Neutrophil (primary cell): Measurements from ENCODE around the gene ANO2.

Source experiments
- H3K27ac ChIP-seq: fragments of 200-600 bp; sonication (generic); 2 replicates; pipeline ENCODE4 v1.5.1; 2016; ENCODE audit warnings: mild to moderate bottlenecking, moderate library complexity
- H3K27me3 ChIP-seq: fragments of 200-600 bp; sonication (generic); 2 replicates; pipeline ENCODE4 v1.6.0; 2016; ENCODE audit warnings: mild to moderate bottlenecking
- H3K36me3 ChIP-seq: fragments of 200-600 bp; sonication (generic); 2 replicates; pipeline ENCODE4 v1.5.1; 2017
- H3K4me1 ChIP-seq, 2 experiments: fragments of 200-600 bp in 1 of 2; sonication (generic) in 1 of 2; 1 replicate in 1 of 2; 2 replicates in 1 of 2; pipeline versions ENCODE4 v1.5.1 to v1.6.1; 2013 to 2016; ENCODE audit warnings: low read depth in 1 of 2, low read length in 1 of 2, mild to moderate bottlenecking in 1 of 2, moderate library complexity in 1 of 2; ENCODE audit not compliant: control insufficient read depth in 1 of 2, insufficient read depth in 1 of 2
- H3K4me3 ChIP-seq, 2 experiments: fragments of 200-600 bp in 1 of 2; sonication (generic) in 1 of 2; 1 replicate in 1 of 2; 2 replicates in 1 of 2; pipeline ENCODE4 v1.5.1; 2013 to 2016; ENCODE audit warnings: low read depth in 1 of 2, low read length in 1 of 2, mild to moderate bottlenecking in 1 of 2, moderate library complexity in 1 of 2
- H3K9me3 ChIP-seq: fragments of 200-600 bp; sonication (generic); 2 replicates; pipeline ENCODE4 v1.5.1; 2016
- CTCF ChIP-seq: fragments of 200-600 bp; sonication (generic); IDR thresholded peaks from 2 replicates; pipeline ENCODE4 v1.5.1; 2016; ENCODE audit warnings: antibody characterized with exemption

ANO2 gene

GRCh38 chr12:5780536-5780935 is 164.5 kb downstream of the ANO2 start:
- Histone ChIP-seq H3K27me3 (no peaks in the 10 kb centered on the region), H3K4me3 (no peak overlapping the region), H3K9me3 (no peaks in the 10 kb centered on the region), H3K27ac (no peak overlapping the region), H3K4me1 (no peaks in the 10 kb centered on the region), H3K36me3 (no peaks in the 10 kb centered on the region)
- TF ChIP-seq CTCF = no peak

DNA sequence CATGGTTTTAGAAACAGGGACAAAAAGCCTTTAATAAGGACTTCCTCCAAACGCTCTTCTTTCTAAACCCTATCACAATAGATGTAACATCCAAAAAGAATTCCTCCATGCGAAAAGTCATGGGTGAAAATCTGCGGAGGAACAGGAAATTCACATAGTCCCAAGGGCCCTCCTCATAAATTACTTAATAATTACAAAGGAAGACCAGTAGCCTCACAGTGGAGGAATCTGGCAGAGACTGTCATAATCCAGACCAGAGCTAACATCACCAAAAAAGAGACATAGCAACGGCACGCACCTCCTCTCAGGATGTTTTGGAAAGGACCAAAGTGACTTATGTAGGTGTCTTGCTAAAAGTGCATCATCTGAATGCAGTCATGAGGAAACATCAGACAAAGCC is 165.7 kb downstream of the ANO2 start:
- no peak for TF ChIP-seq CTCF
- no peak overlapping the region for H3K27ac ChIP-seq
- H3K4me3 ChIP-seq = no peak overlapping the region
- H3K4me1 ChIP-seq = no peaks in the 10 kb centered on the region
- H3K27me3 ChIP-seq = no peaks in the 10 kb centered on the region
- no peaks in the 10 kb centered on the region for H3K9me3 ChIP-seq
- H3K36me3 ChIP-seq = no peaks in the 10 kb centered on the region

GRCh38 chr12:5778821-5779220 is 166.2 kb downstream of the ANO2 start:
- no peaks in the 10 kb centered on the region for H3K36me3 ChIP-seq
- TF ChIP-seq CTCF = no peak

GRCh38 chr12:5777451-5777850 is 167.6 kb downstream of the ANO2 start:
- Histone ChIP-seq H3K27me3 (no peaks in the 10 kb centered on the region), H3K36me3 (no peaks in the 10 kb centered on the region), H3K4me3 (no peak overlapping the region), H3K9me3 (no peaks in the 10 kb centered on the region), H3K4me1 (no peaks in the 10 kb centered on the region), H3K27ac (no peak overlapping the region)
- TF ChIP-seq CTCF = no peak

More at GRCh38 chr12:5778821-5779220, 166.2 kb downstream of the ANO2 start:
- Histone ChIP-seq H3K4me3 (no peak overlapping the region), H3K4me1 (no peaks in the 10 kb centered on the region), H3K27me3 (no peaks in the 10 kb centered on the region), H3K27ac (no peak overlapping the region), H3K9me3 (no peaks in the 10 kb centered on the region)

- H3K9me3 ChIP-seq = no peaks in the 10 kb centered on the region
- H3K4me1 ChIP-seq = no peaks in the 10 kb centered on the region
- H3K27ac ChIP-seq = no peak overlapping the region
- H3K36me3 ChIP-seq = no peaks in the 10 kb centered on the region
- TF ChIP-seq CTCF = no peak
- H3K27me3 ChIP-seq = peaks cover 5% of the 10 kb centered on the region
- no peak overlapping the region for H3K4me3 ChIP-seq
Observed at GRCh38 chr12:5776091-5776490, 169.0 kb downstream of the ANO2 start.

- no peaks in the 10 kb centered on the region for H3K9me3 ChIP-seq
- H3K27me3 ChIP-seq = peaks cover 5% of the 10 kb centered on the region
- TF ChIP-seq CTCF = no peak
- no peaks in the 10 kb centered on the region for H3K36me3 ChIP-seq
- no peak overlapping the region for H3K4me3 ChIP-seq
- no peak overlapping the region for H3K27ac ChIP-seq
- H3K4me1 ChIP-seq = no peaks in the 10 kb centered on the region
Observed at GRCh38 chr12:5773550-5773949, 171.5 kb downstream of the ANO2 start.
